Dedifferentiated amniotic fluid mesenchymal stem cell (primary cell): ENCODE data around the gene MFN1.
"Not testable (repeated sequence)": the region's sequence is repeated elsewhere in the genome, so short reads cannot be mapped to it uniquely, and the experiment has no call there.

Source experiments
- DNase-seq: peaks from one replicate; pipeline ENCODE4 v3.0.0-alpha.2; 2016; ENCODE audit errors: extremely low spot score

Gene MFN1

DNA sequence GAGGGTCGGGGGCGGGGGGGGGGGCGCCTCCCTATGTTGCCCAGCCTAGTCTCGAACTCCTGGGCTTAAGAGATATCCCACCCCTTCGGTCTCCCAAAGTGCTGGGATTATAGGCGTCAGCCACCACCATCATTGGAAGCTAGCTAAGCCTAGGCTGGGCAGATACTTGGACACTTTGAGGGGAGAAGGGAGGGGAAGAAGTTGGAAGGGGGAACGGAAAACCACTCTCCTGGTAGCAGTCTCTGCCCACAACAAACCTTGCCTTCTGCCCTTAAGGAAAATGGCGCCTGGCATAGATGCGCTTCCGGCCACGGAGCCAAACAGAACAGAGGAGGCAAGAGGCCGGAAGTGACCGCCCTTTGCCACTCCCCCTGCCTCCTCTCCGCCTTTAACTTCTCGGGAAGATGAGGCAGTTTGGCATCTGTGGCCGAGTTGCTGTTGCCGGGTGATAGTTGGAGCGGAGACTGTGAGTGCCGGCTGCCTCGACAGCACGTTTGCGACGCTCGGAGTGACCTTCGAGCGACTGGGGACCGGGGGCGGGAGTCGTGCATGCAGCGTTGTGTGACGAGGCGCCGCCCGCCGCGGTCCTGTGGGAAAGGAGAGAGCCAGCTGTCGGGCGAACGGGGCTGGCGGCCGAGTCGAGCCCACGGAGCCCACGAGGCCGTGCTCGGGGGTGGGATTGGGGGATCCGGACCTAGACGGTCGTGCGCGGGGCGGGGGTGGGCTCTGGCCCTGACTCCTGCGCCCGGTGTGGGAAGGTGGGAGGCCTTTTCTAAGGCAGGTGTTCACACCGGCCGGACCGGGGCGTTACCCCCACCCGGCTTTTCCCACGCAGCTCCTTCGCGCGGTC, at the start of gene MFN1:
MFN1 (plus strand) TSS at position 365 of the 850 bp plus-strand sequence. CDS start 1,143 bp downstream, outside the sequence.
- peak; percentile 96 for DNase-seq

GRCh38 chr3:179297971-179298725, 49.4 kb upstream of the MFN1 start:
- no peak for DNase-seq

- no peak for DNase-seq
These were observed 48.2 kb upstream of the MFN1 start for GRCh38 chr3:179299316-179299715.

GRCh38 chr3:179299999-179300613, 47.4 kb upstream of the MFN1 start:
- DNase-seq, result no peak

GRCh38 chr3:179301645-179302044, 45.9 kb upstream of the MFN1 start:
- no peak for DNase-seq

- DNase-seq, result no peak
These were observed 45.4 kb upstream of the MFN1 start for GRCh38 chr3:179302111-179302510.

DNA sequence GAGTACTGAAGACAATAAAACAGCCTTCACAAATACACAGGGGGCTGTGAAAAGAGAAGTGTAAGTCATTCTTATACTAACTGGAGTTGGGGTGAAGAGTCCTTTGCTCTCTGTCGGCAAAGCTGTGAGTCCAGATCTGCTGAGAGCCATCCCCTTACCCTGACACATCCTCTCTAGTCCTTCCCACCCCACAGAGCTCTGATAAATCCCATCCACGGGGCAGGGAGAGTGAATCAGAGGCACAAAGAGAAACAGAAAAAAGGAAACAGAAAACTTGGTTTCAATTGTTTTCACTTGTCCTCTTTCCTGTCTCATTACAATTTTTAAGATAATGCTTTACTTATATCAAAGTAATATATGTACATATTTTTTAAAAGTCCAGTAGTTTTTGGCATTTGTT, 42.9 kb upstream of the MFN1 start:
- DNase-seq, result no peak

DNA sequence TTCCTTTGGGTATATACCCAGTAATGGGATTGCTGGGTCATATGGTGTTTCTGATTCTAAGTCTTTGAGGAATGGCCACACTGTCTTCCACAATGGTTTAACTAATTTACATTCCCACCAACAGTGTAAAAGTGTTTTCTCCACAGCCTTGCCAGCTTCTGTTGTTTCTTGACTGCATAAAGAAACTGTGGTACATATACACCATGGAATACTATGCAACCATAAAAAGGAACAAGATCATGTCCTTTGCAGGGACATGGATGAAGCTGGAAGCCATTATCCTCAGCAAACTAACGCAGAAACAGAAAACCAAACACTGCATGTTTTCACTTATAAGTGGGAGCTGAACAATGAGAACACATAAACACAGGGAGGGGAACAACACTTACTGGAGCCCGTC, 40.1 kb upstream of the MFN1 start:
- DNase-seq, result not testable (repeated sequence)

DNA sequence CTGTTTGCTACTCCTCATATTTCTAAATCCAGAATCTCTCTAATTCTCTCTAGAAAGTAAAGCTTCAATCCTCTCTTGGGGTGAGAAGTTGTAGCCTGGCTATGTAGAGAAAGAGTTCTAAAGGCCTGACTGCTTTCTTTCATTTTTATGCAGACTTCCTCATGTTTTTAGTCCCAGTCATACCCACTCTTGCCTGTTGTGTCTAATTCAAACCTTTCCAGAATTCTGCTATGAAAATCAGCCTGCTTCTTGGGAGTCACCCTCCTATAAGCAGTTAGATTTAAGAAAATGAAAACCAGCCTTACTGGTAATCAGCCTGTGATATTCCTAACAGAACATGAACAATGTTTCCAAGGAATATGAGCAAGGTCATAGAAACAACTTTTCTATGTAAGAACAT, 39.5 kb upstream of the MFN1 start:
- no peak for DNase-seq

GRCh38 chr3:179309225-179310078, 38.1 kb upstream of the MFN1 start:
- no peak for DNase-seq

GRCh38 chr3:179318876-179319275, 28.6 kb upstream of the MFN1 start:
- no peak for DNase-seq

DNA sequence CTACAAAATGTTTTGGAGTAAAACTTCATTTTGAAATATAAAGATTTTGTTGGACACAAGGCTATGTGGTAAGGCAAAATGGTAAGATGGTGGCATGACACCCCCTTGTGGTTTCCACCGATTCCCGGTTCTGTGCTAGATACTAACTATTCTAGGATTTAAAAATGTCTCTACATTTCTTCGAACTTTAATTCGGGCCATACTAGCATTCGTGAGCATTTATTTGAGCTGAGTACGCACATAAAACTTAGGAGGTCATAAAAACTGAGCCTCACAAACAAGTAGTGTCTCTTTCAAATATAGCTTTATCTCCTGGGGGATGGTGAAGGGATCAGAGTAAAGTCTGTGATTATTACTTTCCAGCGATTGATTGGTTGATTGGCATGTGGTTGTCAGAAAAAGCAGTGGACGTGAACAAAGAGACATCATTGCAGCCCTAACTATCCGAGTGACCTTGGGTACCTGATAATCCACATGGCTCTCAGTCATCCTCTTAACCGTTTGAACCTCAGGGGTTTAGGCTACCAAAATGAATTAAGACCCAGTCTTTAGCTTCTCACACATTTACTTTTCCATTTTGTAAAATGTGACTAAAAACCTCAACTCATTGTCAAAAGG, 25.7 kb upstream of the MFN1 start:
- DNase-seq, result peak; percentile 50

- DNase-seq, result peak; percentile 64
These were observed 25.0 kb upstream of the MFN1 start, which contains the start of gene ZNF639 for GRCh38 chr3:179322286-179323196. Gene ZNF639, plus strand, starts transcription at chr3:179323031. Its CDS starts 5,263 bp downstream, at chr3:179328294.

- peak; percentile 40 for DNase-seq
These were observed 24.1 kb upstream of the MFN1 start for GRCh38 chr3:179323197-179324110.

DNA sequence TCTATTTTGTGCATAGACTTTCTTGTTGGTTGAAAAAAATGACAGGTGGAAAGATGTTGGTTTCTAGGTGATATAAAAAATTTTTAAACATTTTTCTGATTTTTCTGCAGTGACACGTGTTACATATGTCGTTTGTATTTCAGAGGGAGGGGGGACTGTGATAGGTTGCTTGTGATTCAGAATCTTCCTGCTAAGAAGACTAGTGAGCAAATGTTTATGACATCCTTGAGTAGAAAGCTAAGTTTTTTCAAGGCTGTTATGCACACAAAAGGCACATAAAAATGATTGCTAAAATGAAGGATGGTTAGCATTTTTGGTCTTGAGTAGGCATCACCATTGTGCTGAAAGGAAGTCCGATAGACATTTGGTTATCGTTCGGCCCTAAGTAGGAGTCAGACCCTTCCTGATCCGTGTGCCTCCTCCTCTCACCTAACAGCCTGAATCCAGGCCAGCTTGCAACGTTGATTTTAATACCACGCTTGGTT, 23.2 kb upstream of the MFN1 start:
- DNase-seq, result no peak

- no peak for DNase-seq
These were observed 17.1 kb upstream of the MFN1 start for GRCh38 chr3:179330438-179330837.

DNA sequence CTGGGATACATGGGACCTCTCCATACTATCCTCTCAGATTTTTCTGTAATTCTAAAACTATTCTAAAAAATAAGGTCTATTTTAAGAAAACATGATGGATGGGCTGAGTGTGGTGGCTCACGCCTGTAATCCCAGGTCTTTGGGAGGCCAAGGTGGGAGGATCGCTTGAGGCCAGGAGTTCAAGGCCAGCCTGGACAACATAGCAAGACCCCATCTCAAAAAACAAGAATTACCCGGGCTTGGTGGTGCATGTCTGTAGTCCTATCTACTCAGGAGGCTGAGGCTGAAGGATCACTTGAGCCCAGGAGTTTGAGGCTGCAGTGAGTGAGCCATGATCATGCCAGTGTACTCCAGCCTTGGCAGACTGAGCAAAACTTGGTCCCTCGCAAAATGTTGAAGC, 15.3 kb upstream of the MFN1 start:
- DNase-seq, result no peak

DNA sequence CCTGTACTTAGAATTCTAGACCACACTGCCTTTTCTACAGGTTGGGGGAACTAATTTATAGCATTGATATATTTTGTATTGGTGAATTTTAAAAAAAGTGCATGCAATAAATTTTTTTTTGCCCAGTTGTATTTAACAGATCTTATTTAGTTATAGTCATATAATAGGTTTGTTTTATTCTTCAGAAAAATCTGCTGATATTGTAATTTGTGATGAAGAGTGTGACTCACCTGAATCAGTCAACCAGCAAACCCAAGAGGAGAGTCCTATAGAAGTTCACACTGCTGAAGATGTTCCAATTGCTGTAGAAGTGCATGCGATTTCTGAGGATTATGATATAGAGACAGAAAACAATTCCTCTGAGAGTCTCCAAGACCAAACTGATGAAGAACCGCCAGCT, 14.4 kb upstream of the MFN1 start:
- no peak for DNase-seq
